ENCODE measurements around the gene CNTF.
A peak's percentile ranks its signal among the peaks of the same experiment; 100 is the strongest.
"Not testable (repeated sequence)": the region's sequence is repeated elsewhere in the genome, so short reads cannot be mapped to it uniquely, and the experiment has no call there.

CNTF gene

GRCh38 chr11:58622344-58622743, at the start of gene CNTF:
CNTF (plus strand) TSS chr11:58622665; CDS start chr11:58622753, 88 bp downstream.
- DNase-seq: no peak

- not testable (repeated sequence) for DNase-seq
Observed at GRCh38 chr11:58572906-58573305, 49.6 kb upstream of the CNTF start.

GRCh38 chr11:58573451-58574104, 48.9 kb upstream of the CNTF start:
- no peak for DNase-seq

GRCh38 chr11:58574881-58575280, 47.6 kb upstream of the CNTF start:
- DNase-seq: no peak

- no peak for DNase-seq
Observed at GRCh38 chr11:58575377-58576020, 47.0 kb upstream of the CNTF start, which contains the start of gene LPXN. LPXN (minus strand) TSS chr11:58575856; CDS start chr11:58575772, 84 bp downstream.

GRCh38 chr11:58576887-58577471, 45.5 kb upstream of the CNTF start:
- no peak for DNase-seq

- no peak for DNase-seq
Observed at GRCh38 chr11:58577555-58578135, 44.8 kb upstream of the CNTF start.

GRCh38 chr11:58578136-58578634, 44.3 kb upstream of the CNTF start:
- DNase-seq: peak; percentile 99

- peak; percentile 99 for DNase-seq
Observed at GRCh38 chr11:58578635-58579191, 43.8 kb upstream of the CNTF start, which contains the start of gene ZFP91. ZFP91 (plus strand) TSS chr11:58579063; CDS start chr11:58579282, 219 bp downstream.

- peak; percentile 95 for DNase-seq
Observed at GRCh38 chr11:58579192-58580129, 43.0 kb upstream of the CNTF start.

- DNase-seq: no peak
Observed at GRCh38 chr11:58580311-58580710, 42.2 kb upstream of the CNTF start.

- no peak for DNase-seq
Observed at GRCh38 chr11:58582437-58582836, 40.0 kb upstream of the CNTF start.

GRCh38 chr11:58586998-58587397, 35.5 kb upstream of the CNTF start:
- DNase-seq: no peak

GRCh38 chr11:58591659-58592058, 30.8 kb upstream of the CNTF start:
- DNase-seq: no peak

GRCh38 chr11:58592760-58593472, 29.5 kb upstream of the CNTF start:
- DNase-seq: no peak

GRCh38 chr11:58594826-58595225, 27.6 kb upstream of the CNTF start:
- no peak for DNase-seq

GRCh38 chr11:58596621-58597020, 25.8 kb upstream of the CNTF start:
- DNase-seq: no peak

- DNase-seq: no peak
Observed at GRCh38 chr11:58597486-58598144, 24.9 kb upstream of the CNTF start.

GRCh38 chr11:58600510-58600909, 22.0 kb upstream of the CNTF start:
- DNase-seq: no peak

- no peak for DNase-seq
Observed at GRCh38 chr11:58606930-58607714, 15.3 kb upstream of the CNTF start.

Data from retina (tissue), 1 donor.